GM18520 (cell line): Measurements from ENCODE around the gene WDHD1.
"Not testable (repeated sequence)": the region's sequence is repeated elsewhere in the genome, so short reads cannot be mapped to it uniquely, and the experiment has no call there.

Source experiments
- ATAC-seq: cut with Tn5 transposase; IDR thresholded peaks from one replicate; pipeline ENCODE4 v1.9.1; 2021; ENCODE audit not compliant: unreplicated experiment

Gene WDHD1

GRCh38 chr14:55047301-55048053 lies 20.6 kb upstream of the WDHD1 start:
- ATAC-seq = no peak

- no peak for ATAC-seq
These were observed 18.2 kb upstream of the WDHD1 start for GRCh38 chr14:55045087-55045486.

DNA sequence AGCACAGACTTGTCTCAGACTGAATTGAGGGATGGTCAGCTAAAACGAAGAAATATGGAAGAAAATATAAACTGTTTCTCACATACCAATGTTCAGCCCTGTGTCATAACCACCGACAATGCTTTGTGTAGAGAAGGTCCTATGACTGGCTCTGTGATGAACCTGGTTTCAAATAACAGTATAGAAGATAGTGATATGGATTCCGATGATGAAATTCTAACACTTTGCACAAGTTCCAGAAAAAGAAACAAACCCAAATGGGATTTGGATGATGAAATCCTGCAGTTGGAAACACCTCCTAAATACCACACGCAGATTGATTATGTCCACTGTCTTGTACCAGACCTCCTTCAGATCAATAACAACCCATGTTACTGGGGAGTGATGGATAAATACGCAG lies 16.6 kb upstream of the WDHD1 start:
- ATAC-seq = no peak

DNA sequence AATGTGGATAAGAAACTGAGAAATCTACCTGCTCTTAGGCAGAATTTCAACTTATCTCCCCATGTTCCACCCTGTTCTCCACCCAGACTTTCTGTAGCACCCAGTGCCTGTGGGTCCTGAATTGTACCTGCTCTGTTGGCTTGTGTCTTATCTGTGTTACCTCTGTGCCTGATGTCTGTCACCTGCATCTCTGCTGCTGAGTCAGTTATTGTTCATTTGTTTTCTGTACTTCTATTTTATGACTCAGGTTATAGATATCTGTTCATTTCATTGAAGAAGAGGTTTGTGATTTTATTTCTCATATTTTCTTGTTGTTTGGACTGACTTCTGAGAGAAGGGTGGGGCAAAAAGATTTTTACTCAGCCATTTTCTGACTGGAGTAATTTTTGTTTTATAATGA lies 11.8 kb upstream of the WDHD1 start:
- no peak for ATAC-seq

- ATAC-seq = not testable (repeated sequence)
These were observed 11.1 kb upstream of the WDHD1 start for GRCh38 chr14:55037995-55038394.

GRCh38 chr14:55031190-55031589 lies 4.3 kb upstream of the WDHD1 start:
- no peak for ATAC-seq

DNA sequence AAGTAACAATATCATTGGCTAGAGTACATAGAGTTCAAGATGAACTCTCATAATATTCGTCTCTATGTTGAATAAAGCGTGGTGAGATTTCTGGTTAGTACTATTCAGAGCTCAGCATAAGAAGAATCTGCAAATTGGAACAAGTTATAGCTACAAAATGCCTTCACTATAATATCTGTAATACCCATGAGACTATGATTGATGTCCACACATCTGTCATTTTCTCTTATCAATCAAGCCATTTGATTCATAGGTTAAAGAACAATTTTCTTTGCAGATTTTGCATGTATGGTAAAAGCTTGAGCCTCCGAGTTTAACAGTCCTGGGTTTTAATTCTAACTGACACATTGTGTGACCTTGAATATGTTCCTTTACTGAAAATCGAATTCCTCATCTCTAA lies 1.6 kb upstream of the WDHD1 start:
- ATAC-seq = no peak

GRCh38 chr14:55028066-55028465 lies 1.2 kb upstream of the WDHD1 start:
- no peak for ATAC-seq

GRCh38 chr14:55026441-55026792 lies 482 bp downstream of the WDHD1 start:
- ATAC-seq = no peak

- ATAC-seq = no peak
These were observed 951 bp downstream of the WDHD1 start for GRCh38 chr14:55025948-55026347.

GRCh38 chr14:55024365-55024764 lies 2.5 kb downstream of the WDHD1 start:
- ATAC-seq = not testable (repeated sequence)

DNA sequence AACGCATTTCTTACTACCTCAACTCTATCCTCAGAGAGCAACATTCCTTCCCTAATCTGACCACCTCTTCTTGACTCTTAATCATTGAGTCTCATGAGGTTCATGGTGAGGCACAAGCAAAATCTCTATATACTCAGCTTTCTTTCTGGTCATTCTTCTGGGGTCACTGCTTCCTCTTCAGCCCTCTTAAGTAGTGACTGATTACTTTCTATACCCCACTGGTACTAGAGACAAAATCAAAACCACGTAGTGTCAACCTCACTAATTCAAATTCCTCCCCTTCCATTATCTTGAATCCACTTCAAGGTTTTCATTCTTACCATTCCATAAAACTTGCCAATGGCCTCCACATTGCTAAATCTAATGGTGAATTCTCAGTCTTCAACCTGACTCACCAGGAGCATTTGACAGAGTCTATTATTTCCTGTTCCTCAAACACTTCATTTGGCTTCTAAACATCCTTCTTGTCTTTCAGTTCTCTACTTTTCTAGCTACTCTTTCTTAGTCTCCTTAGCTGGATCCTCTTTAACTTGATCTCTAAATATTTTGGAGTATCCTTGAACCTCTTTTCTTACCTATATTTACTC lies 6.8 kb downstream of the WDHD1 start:
- ATAC-seq = no peak

- no peak for ATAC-seq
These were observed 11.9 kb downstream of the WDHD1 start for GRCh38 chr14:55015006-55015405.

DNA sequence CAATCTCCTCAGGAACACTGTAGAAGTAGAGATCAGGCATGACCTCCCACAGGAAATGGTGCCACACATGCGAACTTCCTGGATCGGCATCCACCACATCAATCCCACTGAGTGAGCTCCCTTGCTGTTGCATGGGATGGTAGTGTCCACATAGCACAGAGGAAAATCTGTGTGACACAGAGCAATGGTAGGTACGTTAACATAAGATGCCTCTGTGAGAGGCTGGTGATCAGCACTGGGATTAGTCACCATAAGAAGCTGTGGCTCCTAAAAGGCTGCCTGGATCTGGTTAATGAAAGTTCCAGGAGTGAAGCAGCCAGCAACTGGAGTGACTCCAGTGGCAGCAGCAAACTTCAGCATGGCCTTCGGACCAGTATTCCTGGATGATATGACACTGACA lies 21.8 kb downstream of the WDHD1 start:
- no peak for ATAC-seq

DNA sequence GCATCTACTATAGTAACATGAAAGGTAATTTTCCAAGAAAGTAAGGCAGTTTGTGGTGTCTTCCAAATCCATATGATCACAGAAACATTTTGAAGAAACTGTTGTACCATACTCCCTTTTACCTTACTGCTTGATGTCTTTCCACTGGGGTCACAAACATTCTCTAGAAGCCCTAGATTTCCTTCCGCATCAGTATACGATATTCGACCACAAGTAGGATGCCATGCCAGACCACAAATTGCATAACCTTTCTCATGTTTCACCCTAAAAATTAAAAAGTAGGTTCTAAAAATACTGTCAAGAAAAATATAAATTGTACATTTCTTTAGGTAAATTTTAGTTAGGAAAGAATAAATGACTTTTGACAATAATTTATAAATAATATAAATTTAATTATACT lies 26.5 kb downstream of the WDHD1 start:
- no peak for ATAC-seq

DNA sequence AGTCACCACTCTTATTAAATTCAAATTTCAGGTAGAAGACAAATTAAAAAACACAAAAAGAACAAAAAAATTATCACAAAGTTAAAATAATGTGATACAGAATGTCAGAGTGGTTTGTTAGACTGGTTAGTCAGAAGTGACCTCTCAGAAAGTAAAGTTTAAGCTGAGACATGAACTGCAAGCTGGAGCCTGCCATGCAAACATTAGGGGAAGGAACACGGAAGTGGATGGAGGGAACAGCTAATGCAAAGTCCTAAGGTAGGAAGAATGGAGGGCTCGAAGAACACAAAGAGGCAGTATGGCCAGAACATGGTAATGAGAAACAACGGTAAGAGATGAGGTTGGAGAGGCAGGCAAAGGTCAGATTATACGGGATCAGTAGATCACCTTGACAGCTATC lies 41.7 kb downstream of the WDHD1 start:
- ATAC-seq = no peak

DNA sequence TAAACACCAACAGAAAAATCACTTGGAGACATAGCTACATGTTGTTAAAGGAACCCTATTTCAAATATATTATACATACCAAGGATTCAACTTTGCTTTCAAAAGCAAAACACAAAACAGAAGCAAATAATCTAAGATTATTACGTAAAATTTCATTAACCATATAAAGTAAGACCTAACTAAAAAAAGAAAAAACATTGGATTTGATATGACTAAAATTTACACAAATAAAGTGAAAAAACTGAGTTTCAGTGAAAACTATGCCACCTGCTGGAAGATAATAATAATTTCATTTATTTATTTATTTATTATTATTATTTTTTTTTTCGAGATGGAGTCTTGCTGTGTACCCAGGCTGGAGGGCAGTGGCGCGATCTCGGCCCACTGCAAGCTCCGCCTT lies 45.2 kb downstream of the WDHD1 start:
- no peak for ATAC-seq

DNA sequence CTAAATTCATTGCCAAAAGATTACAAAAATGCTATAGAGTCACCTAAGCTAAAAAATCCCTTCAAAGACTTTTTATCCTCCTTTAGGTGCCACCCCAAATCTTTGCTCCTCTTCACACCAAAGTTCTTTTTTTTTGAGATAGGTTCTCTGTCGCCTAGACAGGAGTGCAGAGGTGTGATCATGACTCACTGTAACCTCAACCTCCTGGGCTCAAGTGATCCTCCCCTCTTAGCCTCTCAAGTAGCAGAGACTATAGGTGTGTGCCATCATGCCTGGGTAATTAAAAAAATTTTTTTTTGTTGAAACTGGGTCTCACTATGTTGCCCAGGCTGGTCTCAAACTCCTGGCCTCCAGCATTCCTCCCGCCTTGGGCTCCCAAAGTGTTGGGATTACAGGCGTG lies 47.9 kb downstream of the WDHD1 start:
- ATAC-seq = no peak

DNA sequence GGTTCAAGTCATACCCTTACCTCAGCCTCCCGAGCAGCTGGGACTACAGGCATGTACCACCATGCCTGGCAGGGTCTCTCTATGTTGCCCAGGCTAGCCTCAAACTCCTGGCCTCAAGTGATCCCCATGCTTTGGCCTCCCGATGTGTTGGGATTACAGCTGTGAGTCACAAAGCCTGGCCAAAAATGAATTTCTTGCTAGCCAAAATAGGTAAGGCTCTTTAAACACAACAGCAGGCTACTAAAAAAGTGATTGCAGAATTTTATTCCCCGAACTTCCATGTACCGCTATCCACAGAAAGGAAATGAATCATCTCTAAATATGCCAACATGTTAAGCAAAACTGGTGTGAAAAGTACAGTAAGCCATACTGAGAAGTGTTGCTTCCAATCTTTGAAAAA lies 50.6 kb downstream of the WDHD1 start:
- ATAC-seq = no peak

- ATAC-seq = no peak
These were observed 51.0 kb downstream of the WDHD1 start for GRCh38 chr14:54975856-54976255.

- ATAC-seq = no peak
These were observed 52.0 kb downstream of the WDHD1 start for GRCh38 chr14:54974788-54975414.

GRCh38 chr14:54967496-54967895 lies 59.4 kb downstream of the WDHD1 start:
- ATAC-seq = no peak

DNA sequence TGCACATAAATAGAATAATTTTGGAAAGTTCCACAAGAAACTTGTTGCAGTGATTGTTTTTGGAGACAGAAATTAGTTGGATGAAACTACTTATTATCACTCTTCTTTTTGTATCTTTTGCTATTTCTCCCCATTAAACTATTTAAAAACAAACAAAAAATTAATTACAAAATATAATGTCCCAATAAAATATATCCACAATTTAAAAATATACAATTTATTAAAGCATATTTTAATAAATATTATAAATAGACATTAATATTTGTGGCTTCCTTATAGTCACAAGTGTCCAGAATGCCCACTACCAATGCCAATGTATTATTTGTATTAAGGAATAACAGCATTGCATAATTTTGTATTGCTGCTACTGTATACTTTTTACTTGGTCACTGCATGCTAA lies 71.8 kb downstream of the WDHD1 start:
- ATAC-seq = no peak
